ENCODE data around the gene MCF2. TPM values are rescaled to one million over a fixed set of nuclear protein-coding genes. Genes with fewer than 3 reads are reported as not detected.

Gene MCF2
- total RNA-seq, 1 experiment from 2014 or later, result 0.15 TPM

DNA sequence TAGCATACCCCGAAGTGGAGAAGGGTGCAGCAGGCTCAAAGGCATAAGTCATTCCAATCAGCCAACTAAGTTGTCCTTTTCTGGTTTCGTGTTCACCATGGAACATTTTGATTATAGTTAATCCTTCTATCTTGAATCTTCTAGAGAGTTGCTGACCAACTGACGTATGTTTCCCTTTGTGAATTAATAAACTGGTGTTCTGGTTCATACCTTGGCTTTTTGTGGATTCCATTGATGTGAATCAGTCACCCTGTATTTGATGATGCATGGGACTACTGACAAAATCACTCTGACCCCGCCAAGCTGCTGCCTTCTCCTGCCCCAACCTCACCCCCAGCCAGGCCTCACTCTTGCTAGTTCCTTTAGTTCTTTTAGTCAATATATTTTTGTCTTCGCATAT, 144.7 kb downstream of the MCF2 start:
- no peaks in the 10 kb centered on the region for H3K27me3 ChIP-seq (ENCODE audit: insufficient read depth, low read length)
- no peak overlapping the region for H3K4me2 ChIP-seq (ENCODE audit: low read length)
- CTCF ChIA-PET, result no interaction called here
- no peaks in the 10 kb centered on the region for H3K79me2 ChIP-seq (ENCODE audit: insufficient read depth, low read length)
- H3K9me2 ChIP-seq (ENCODE audit: insufficient read depth), result no peaks in the 10 kb centered on the region
- no peak overlapping the region for H3K27ac ChIP-seq (ENCODE audit: low read depth, low read length)
- POLR2A ChIA-PET, result no interaction called here
- no peak overlapping the region for H3K9ac ChIP-seq (ENCODE audit: low read length)
- H2AFZ ChIP-seq (ENCODE audit: low read depth, low read length, poor library complexity, severe bottlenecking), result no peak overlapping the region
- RAD21 ChIA-PET (ENCODE audit: low non-redundant PET in 1 of 2, low total read pairs in 2 of 2, uncharacterized antibody in 2 of 2, unreplicated experiment in 2 of 2), result no interaction called here
- H3K4me1 ChIP-seq (ENCODE audit: control insufficient read depth in 1 of 2, insufficient read depth in 2 of 2, low read length in 2 of 2), result no peaks in the 10 kb centered on the region
- no peak for ATAC-seq
- DNase-seq (ENCODE audit: low read depth, low spot score), result no peak
- H3K36me3 ChIP-seq (ENCODE audit: control insufficient read depth in 1 of 2, insufficient read depth in 2 of 2, low read length in 2 of 2), result no peaks in the 10 kb centered on the region
- intact Hi-C loops (cut with micrococcal nuclease), result no loop called here
- TF ChIP-seq JUND (IDR thresholded peaks at IDR 0.05) (no peak), EZH2phosphoT487 (IDR thresholded peaks at IDR 0.05; ENCODE audit: borderline replicate concordance) (no peak), SIN3A (IDR thresholded peaks at IDR 0.05; ENCODE audit: low read depth) (no peak), SP1 (IDR thresholded peaks at IDR 0.05; ENCODE audit: low read depth) (no peak), CBX3 (IDR thresholded peaks at IDR 0.05; ENCODE audit: low read depth) (no peak), SRF (IDR thresholded peaks at IDR 0.05; ENCODE audit: low read depth) (no peak)
- TF ChIP-seq, protein P1, sequence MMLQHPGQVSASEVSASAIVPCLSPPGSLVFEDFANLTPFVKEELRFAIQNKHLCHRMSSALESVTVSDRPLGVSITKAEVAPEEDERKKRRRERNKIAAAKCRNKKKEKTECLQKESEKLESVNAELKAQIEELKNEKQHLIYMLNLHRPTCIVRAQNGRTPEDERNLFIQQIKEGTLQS (IDR thresholded peaks at IDR 0.05), result no peak
- H4K20me1 ChIP-seq (ENCODE audit: insufficient read depth), result no peaks in the 10 kb centered on the region
- H3K4me3 ChIP-seq (replicated peaks in 1 of 2; ENCODE audit: low read depth in 1 of 2, low read length in 2 of 2), result no peak overlapping the region
- BruUV-seq (replicated peaks), result no TSS peak
- no peaks in the 10 kb centered on the region for H3K9me3 ChIP-seq (ENCODE audit: control insufficient read depth in 1 of 2, insufficient read depth in 1 of 2, low read depth in 1 of 2, low read length in 2 of 2)

DNA sequence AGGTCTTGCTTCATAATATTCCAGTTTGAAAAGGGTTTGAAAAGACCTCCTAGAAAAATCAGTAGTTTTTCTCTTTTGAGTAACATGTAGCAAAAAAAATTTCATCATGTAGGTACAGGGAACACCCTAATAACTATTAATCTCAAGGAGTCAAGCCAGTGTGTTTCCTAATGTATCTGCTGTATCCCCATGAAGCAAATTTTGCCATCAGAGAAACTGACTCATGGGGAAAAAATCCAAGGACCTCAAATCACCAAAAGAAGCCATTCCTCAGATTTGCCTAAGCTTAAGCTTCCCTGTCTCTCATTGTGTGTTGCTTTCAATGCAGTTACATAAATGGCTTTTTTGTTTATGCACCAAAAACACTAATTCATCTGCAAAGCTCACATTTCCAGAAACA, 147.7 kb downstream of the MCF2 start:
- DNase-seq (ENCODE audit: low read depth, low spot score) (no peak), ATAC-seq (no peak)
- Histone ChIP-seq H3K4me2 (ENCODE audit: low read length) (no peak overlapping the region), H3K9me3 (ENCODE audit: control insufficient read depth in 1 of 2, insufficient read depth in 1 of 2, low read depth in 1 of 2, low read length in 2 of 2) (no peaks in the 10 kb centered on the region), H3K4me1 (ENCODE audit: control insufficient read depth in 1 of 2, insufficient read depth in 2 of 2, low read length in 2 of 2) (no peaks in the 10 kb centered on the region), H3K79me2 (ENCODE audit: insufficient read depth, low read length) (no peaks in the 10 kb centered on the region), H3K36me3 (ENCODE audit: control insufficient read depth in 1 of 2, insufficient read depth in 2 of 2, low read length in 2 of 2) (no peaks in the 10 kb centered on the region), H3K9me2 (ENCODE audit: insufficient read depth) (no peaks in the 10 kb centered on the region), H3K27ac (ENCODE audit: low read depth, low read length) (no peak overlapping the region), H3K9ac (ENCODE audit: low read length) (no peak overlapping the region), H3K27me3 (ENCODE audit: insufficient read depth, low read length) (no peaks in the 10 kb centered on the region), H3K4me3 (replicated peaks in 1 of 2; ENCODE audit: low read depth in 1 of 2, low read length in 2 of 2) (no peak overlapping the region), H4K20me1 (ENCODE audit: insufficient read depth) (no peaks in the 10 kb centered on the region), H2AFZ (ENCODE audit: low read depth, low read length, poor library complexity, severe bottlenecking) (no peak overlapping the region)
- intact Hi-C loops (cut with micrococcal nuclease), result no loop called here
- no TSS peak for BruUV-seq (replicated peaks)
- RAD21 ChIA-PET (ENCODE audit: low non-redundant PET in 1 of 2, low total read pairs in 2 of 2, uncharacterized antibody in 2 of 2, unreplicated experiment in 2 of 2), result no interaction called here
- CTCF ChIA-PET, result no interaction called here
- POLR2A ChIA-PET, result no interaction called here
- TF ChIP-seq EGR1 (IDR thresholded peaks at IDR 0.05; ENCODE audit: low read depth) (no peak), POLR2AphosphoS5 (IDR thresholded peaks at IDR 0.05; ENCODE audit: low read depth, low read length) (no peak), CBX3 (IDR thresholded peaks at IDR 0.05; ENCODE audit: low read depth) (no peak), ZFX (IDR thresholded peaks at IDR 0.05) (no peak), ZNF274 (IDR thresholded peaks at IDR 0.05; ENCODE audit: low read depth, low read length) (no peak), EZH2phosphoT487 (IDR thresholded peaks at IDR 0.05; ENCODE audit: borderline replicate concordance) (no peak), SIN3A (IDR thresholded peaks at IDR 0.05; ENCODE audit: low read depth) (no peak), ELF1 (IDR thresholded peaks at IDR 0.05; ENCODE audit: borderline replicate concordance, low read depth) (no peak), TCF7L2 (IDR thresholded peaks at IDR 0.05; ENCODE audit: borderline replicate concordance, extremely low read depth, insufficient read depth, insufficient read length) (no peak)
- TF ChIP-seq, protein P1 (IDR thresholded peaks at IDR 0.05), result no peak
- TF ChIP-seq, protein P2, sequence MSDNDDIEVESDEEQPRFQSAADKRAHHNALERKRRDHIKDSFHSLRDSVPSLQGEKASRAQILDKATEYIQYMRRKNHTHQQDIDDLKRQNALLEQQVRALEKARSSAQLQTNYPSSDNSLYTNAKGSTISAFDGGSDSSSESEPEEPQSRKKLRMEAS (IDR thresholded peaks at IDR 0.05), result no peak
- TF ChIP-seq, protein P3, sequence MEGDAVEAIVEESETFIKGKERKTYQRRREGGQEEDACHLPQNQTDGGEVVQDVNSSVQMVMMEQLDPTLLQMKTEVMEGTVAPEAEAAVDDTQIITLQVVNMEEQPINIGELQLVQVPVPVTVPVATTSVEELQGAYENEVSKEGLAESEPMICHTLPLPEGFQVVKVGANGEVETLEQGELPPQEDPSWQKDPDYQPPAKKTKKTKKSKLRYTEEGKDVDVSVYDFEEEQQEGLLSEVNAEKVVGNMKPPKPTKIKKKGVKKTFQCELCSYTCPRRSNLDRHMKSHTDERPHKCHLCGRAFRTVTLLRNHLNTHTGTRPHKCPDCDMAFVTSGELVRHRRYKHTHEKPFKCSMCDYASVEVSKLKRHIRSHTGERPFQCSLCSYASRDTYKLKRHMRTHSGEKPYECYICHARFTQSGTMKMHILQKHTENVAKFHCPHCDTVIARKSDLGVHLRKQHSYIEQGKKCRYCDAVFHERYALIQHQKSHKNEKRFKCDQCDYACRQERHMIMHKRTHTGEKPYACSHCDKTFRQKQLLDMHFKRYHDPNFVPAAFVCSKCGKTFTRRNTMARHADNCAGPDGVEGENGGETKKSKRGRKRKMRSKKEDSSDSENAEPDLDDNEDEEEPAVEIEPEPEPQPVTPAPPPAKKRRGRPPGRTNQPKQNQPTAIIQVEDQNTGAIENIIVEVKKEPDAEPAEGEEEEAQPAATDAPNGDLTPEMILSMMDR (IDR thresholded peaks at IDR 0.05 in 2 of 3, conservative IDR thresholded peaks at IDR 0.05 in 1 of 3; ENCODE audit: borderline replicate concordance in 1 of 3, insufficient read depth in 1 of 3, low read depth in 2 of 3, low read length in 2 of 3), result no peak
- TF ChIP-seq, protein P4, sequence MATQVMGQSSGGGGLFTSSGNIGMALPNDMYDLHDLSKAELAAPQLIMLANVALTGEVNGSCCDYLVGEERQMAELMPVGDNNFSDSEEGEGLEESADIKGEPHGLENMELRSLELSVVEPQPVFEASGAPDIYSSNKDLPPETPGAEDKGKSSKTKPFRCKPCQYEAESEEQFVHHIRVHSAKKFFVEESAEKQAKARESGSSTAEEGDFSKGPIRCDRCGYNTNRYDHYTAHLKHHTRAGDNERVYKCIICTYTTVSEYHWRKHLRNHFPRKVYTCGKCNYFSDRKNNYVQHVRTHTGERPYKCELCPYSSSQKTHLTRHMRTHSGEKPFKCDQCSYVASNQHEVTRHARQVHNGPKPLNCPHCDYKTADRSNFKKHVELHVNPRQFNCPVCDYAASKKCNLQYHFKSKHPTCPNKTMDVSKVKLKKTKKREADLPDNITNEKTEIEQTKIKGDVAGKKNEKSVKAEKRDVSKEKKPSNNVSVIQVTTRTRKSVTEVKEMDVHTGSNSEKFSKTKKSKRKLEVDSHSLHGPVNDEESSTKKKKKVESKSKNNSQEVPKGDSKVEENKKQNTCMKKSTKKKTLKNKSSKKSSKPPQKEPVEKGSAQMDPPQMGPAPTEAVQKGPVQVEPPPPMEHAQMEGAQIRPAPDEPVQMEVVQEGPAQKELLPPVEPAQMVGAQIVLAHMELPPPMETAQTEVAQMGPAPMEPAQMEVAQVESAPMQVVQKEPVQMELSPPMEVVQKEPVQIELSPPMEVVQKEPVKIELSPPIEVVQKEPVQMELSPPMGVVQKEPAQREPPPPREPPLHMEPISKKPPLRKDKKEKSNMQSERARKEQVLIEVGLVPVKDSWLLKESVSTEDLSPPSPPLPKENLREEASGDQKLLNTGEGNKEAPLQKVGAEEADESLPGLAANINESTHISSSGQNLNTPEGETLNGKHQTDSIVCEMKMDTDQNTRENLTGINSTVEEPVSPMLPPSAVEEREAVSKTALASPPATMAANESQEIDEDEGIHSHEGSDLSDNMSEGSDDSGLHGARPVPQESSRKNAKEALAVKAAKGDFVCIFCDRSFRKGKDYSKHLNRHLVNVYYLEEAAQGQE (IDR thresholded peaks at IDR 0.05; ENCODE audit: low read depth), result no peak

All from HCT116 (cell line).